Measurements from ENCODE around the gene TMEM37. TPM values are rescaled to one million over a fixed set of nuclear protein-coding genes. Genes with fewer than 3 reads are reported as not detected.

Gene TMEM37
- total and polyA plus RNA-seq, 2 donors from 2014 or later: 59.4 to 221 TPM

DNA sequence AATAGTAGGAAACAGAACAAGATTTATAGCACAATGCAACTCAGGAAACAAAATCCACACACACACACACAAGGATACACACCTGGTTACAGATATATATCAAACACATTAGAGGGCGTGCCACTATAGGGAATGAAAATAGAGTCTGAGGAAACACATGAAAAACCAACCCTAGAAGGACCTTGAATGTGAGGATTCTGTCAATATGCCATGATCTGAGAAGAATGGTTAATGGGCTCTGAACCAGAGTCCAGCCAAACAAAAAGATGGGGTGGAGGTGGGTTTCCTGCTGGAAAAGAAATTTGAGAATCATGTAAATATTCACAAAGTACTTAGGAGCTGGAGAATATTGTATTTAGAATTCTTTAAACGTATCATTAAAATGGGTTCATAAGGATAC lies 7.8 kb upstream of the TMEM37 start:
- no peak for TF ChIP-seq CTCF (IDR thresholded peaks at IDR 0.05; ENCODE audit: borderline replicate concordance, extremely low read depth, insufficient read depth)
- peaks cover 2 to 26% (median 24%) of the 10 kb centered on the region in 3 donors for H3K4me1 ChIP-seq (ENCODE audit: control insufficient read depth in 2 of 3, insufficient read depth in 2 of 3, low read depth in 1 of 3, low read length in 3 of 3)
- FAIRE-seq: no peak
- no peaks in the 10 kb centered on the region for H3K9me3 ChIP-seq (ENCODE audit: control insufficient read depth in 2 of 3, insufficient read depth in 1 of 3, low read length in 3 of 3)
- H3K27ac ChIP-seq (ENCODE audit: low read depth in 2 of 2, low read length in 2 of 2): no peak overlapping the region
- intact Hi-C loops (cut with DNase I): no loop called here
- DNase-seq: no peak
- no peak overlapping the region for H3K4me3 ChIP-seq (ENCODE audit: low read length in 3 of 3)
- no peaks in the 10 kb centered on the region for H3K36me3 ChIP-seq (ENCODE audit: control insufficient read depth in 2 of 3, insufficient read depth in 3 of 3, low read length in 3 of 3)
- H3K9ac ChIP-seq (ENCODE audit: low read length in 3 of 3): no peak overlapping the region
- no peaks in the 10 kb centered on the region for H3K27me3 ChIP-seq (ENCODE audit: control insufficient read depth, insufficient read depth, low read length)

DNA sequence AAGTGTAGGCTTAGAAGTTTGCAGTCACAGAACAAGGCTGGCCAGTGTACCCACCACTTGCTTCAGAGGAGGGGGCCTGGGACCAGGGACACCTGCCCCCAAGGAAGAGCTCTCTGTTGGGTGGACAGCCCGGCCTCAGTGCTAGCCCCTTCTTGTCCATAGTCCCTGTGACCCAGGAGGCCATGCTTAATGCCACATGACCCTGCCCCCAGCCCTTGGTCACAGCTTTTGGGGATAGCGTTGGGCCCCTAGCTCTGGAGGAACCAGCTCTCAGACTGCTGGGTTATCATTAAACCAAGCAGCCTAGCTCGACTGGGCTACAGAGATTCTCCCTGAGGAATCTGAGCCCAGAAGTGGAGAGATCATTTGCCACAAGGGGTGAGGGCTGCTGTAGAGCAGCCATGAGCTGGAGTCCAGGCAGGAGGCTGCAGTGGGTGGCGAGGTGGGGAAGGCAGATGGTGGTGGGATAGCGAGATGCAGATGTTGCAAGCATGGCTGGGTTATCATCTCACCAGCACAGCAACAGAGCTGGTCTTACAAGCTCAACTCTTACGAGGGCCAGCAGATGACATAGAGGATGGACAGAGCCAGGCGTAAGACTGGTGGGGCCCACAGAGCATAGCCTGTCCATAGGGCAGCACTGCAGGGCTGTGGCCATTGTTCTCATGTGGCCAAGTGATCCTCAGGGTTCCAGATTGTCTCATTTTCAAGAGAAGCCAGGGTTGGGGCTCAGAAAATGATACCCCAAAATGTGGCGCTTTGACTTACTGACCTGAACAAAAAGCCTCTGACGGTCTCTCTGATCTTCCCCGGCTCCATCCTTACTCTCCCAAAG lies 7.2 kb upstream of the TMEM37 start:
- intact Hi-C loops (cut with DNase I): no loop called here

DNA sequence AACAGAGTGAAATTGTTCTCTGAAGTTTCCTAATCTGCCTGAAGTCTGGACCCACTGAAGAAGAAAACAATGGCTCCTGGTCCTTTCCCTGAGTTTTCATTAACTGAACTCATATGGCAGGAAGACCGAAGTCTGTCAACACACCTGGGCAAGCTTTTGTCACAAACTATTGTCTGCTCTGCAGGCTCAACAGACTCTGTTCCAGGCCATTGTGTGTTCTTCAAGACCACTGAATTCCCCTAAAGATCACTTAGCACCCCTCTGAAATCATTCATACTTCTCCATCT lies 6.6 kb upstream of the TMEM37 start:
- Histone ChIP-seq H3K4me3 (ENCODE audit: low read length in 3 of 3) (no peak overlapping the region), H3K27ac (ENCODE audit: low read depth in 2 of 2, low read length in 2 of 2) (no peak overlapping the region), H3K36me3 (ENCODE audit: control insufficient read depth in 2 of 3, insufficient read depth in 3 of 3, low read length in 3 of 3) (no peaks in the 10 kb centered on the region), H3K9me3 (ENCODE audit: control insufficient read depth in 2 of 3, insufficient read depth in 1 of 3, low read length in 3 of 3) (no peaks in the 10 kb centered on the region), H3K27me3 (ENCODE audit: control insufficient read depth, insufficient read depth, low read length) (no peaks in the 10 kb centered on the region), H3K4me1 (ENCODE audit: control insufficient read depth in 2 of 3, insufficient read depth in 2 of 3, low read depth in 1 of 3, low read length in 3 of 3) (peaks cover 2 to 31% (median 28%) of the 10 kb centered on the region in 3 donors), H3K9ac (ENCODE audit: low read length in 3 of 3) (no peak overlapping the region)
- no peak for TF ChIP-seq CTCF (IDR thresholded peaks at IDR 0.05; ENCODE audit: borderline replicate concordance, extremely low read depth, insufficient read depth)
- no peak for FAIRE-seq
- no peak for DNase-seq
- intact Hi-C loops (cut with DNase I): no loop called here

More for the DNA sequence above, 7.2 kb upstream of the TMEM37 start:
- no peak for DNase-seq
- no peak overlapping the region for H3K9ac ChIP-seq (ENCODE audit: low read length in 3 of 3)
- H3K27me3 ChIP-seq (ENCODE audit: control insufficient read depth, insufficient read depth, low read length): no peaks in the 10 kb centered on the region
- TF ChIP-seq CTCF (IDR thresholded peaks at IDR 0.05; ENCODE audit: borderline replicate concordance, extremely low read depth, insufficient read depth): no peak
- FAIRE-seq: no peak
- H3K36me3 ChIP-seq (ENCODE audit: control insufficient read depth in 2 of 3, insufficient read depth in 3 of 3, low read length in 3 of 3): no peaks in the 10 kb centered on the region
- H3K27ac ChIP-seq (ENCODE audit: low read depth in 2 of 2, low read length in 2 of 2): no peak overlapping the region
- H3K4me1 ChIP-seq (ENCODE audit: control insufficient read depth in 2 of 3, insufficient read depth in 2 of 3, low read depth in 1 of 3, low read length in 3 of 3): peaks cover 2 to 31% (median 26%) of the 10 kb centered on the region in 3 donors
- no peak overlapping the region for H3K4me3 ChIP-seq (ENCODE audit: low read length in 3 of 3)
- no peaks in the 10 kb centered on the region for H3K9me3 ChIP-seq (ENCODE audit: control insufficient read depth in 2 of 3, insufficient read depth in 1 of 3, low read length in 3 of 3)

Data from kidney (tissue), 14 donors.